ENCODE results near the gene PEX16.

The PEX16 gene

GRCh38 chr11:45896422-45896984 lies 21.2 kb downstream of the PEX16 start:
- H3K79me2 ChIP-seq (ENCODE audit: insufficient read depth, low read length), result no peaks in the 10 kb centered on the region
- no peak for TF ChIP-seq EZH2 (IDR thresholded peaks at IDR 0.05; ENCODE audit: borderline replicate concordance, low read length)
- H3F3A ChIP-seq (ENCODE audit: insufficient read depth, low read length), result no peaks in the 10 kb centered on the region
- no peak overlapping the region for H3K27ac ChIP-seq (ENCODE audit: low read depth, low read length, poor library complexity, severe bottlenecking)
- peaks cover 4% of the 10 kb centered on the region for H3K4me1 ChIP-seq (ENCODE audit: insufficient read depth, low read length, severe bottlenecking)
- H3K27me3 ChIP-seq (ENCODE audit: insufficient read depth, low read length), result peaks cover 4% of the 10 kb centered on the region; the same call in 1 of the 2 replicates
- no peak overlapping the region for H3K4me3 ChIP-seq (ENCODE audit: low read depth, low read length, poor library complexity, severe bottlenecking)
- no peak overlapping the region for H2AFZ ChIP-seq (ENCODE audit: low read length)
- H3K36me3 ChIP-seq (ENCODE audit: insufficient read depth, low read length), result no peaks in the 10 kb centered on the region
- H3K4me2 ChIP-seq (ENCODE audit: low read length), result no peak overlapping the region
- H3K9ac ChIP-seq (ENCODE audit: low read length), result no peak overlapping the region
- H4K20me1 ChIP-seq (ENCODE audit: insufficient read depth, low read length), result no peaks in the 10 kb centered on the region
- H3K9me3 ChIP-seq (ENCODE audit: low read length), result no peaks in the 10 kb centered on the region
- no peaks in the 10 kb centered on the region for H3K9me2 ChIP-seq (ENCODE audit: low read depth, low read length)

- H3K4me1 ChIP-seq (ENCODE audit: insufficient read depth, low read length, severe bottlenecking), result peaks cover 4% of the 10 kb centered on the region
- no peak overlapping the region for H3K4me3 ChIP-seq (ENCODE audit: low read depth, low read length, poor library complexity, severe bottlenecking)
- TF ChIP-seq EZH2 (IDR thresholded peaks at IDR 0.05; ENCODE audit: borderline replicate concordance, low read length) (no peak), CTCF (IDR thresholded peaks at IDR 0.05; ENCODE audit: low read length) (no peak)
- no peaks in the 10 kb centered on the region for H3K36me3 ChIP-seq (ENCODE audit: insufficient read depth, low read length)
- peaks cover 4% of the 10 kb centered on the region; the same call in 1 of the 2 replicates for H3K27me3 ChIP-seq (ENCODE audit: insufficient read depth, low read length)
- H3K9me2 ChIP-seq (ENCODE audit: low read depth, low read length), result no peaks in the 10 kb centered on the region
- no peaks in the 10 kb centered on the region for H3K79me2 ChIP-seq (ENCODE audit: insufficient read depth, low read length)
- no peaks in the 10 kb centered on the region for H4K20me1 ChIP-seq (ENCODE audit: insufficient read depth, low read length)
- H3K4me2 ChIP-seq (ENCODE audit: low read length), result no peak overlapping the region
- H3K9ac ChIP-seq (ENCODE audit: low read length), result no peak overlapping the region
- no peaks in the 10 kb centered on the region for H3F3A ChIP-seq (ENCODE audit: insufficient read depth, low read length)
- no peaks in the 10 kb centered on the region for H3K9me3 ChIP-seq (ENCODE audit: low read length)
- H2AFZ ChIP-seq (ENCODE audit: low read length), result no peak overlapping the region
- no peak overlapping the region for H3K27ac ChIP-seq (ENCODE audit: low read depth, low read length, poor library complexity, severe bottlenecking)
These were observed 22.0 kb downstream of the PEX16 start for GRCh38 chr11:45895553-45896259.

GRCh38 chr11:45894555-45895247 lies 23.0 kb downstream of the PEX16 start:
- no peaks in the 10 kb centered on the region for H3F3A ChIP-seq (ENCODE audit: insufficient read depth, low read length)
- H3K4me3 ChIP-seq (ENCODE audit: low read depth, low read length, poor library complexity, severe bottlenecking), result no peak overlapping the region
- TF ChIP-seq CTCF (IDR thresholded peaks at IDR 0.05; ENCODE audit: low read length), result no peak
- no peak for TF ChIP-seq EZH2 (IDR thresholded peaks at IDR 0.05; ENCODE audit: borderline replicate concordance, low read length)
- H4K20me1 ChIP-seq (ENCODE audit: insufficient read depth, low read length), result no peaks in the 10 kb centered on the region
- no peak overlapping the region for H3K9ac ChIP-seq (ENCODE audit: low read length)
- no peaks in the 10 kb centered on the region for H3K9me3 ChIP-seq (ENCODE audit: low read length)
- H3K36me3 ChIP-seq (ENCODE audit: insufficient read depth, low read length), result no peaks in the 10 kb centered on the region
- no peaks in the 10 kb centered on the region for H3K4me1 ChIP-seq (ENCODE audit: insufficient read depth, low read length, severe bottlenecking)
- H3K27ac ChIP-seq (ENCODE audit: low read depth, low read length, poor library complexity, severe bottlenecking), result no peak overlapping the region
- no peak overlapping the region for H3K4me2 ChIP-seq (ENCODE audit: low read length)
- no peaks in the 10 kb centered on the region for H3K79me2 ChIP-seq (ENCODE audit: insufficient read depth, low read length)
- H3K27me3 ChIP-seq (ENCODE audit: insufficient read depth, low read length), result peaks cover 4% of the 10 kb centered on the region; the same call in 1 of the 2 replicates
- no peaks in the 10 kb centered on the region for H3K9me2 ChIP-seq (ENCODE audit: low read depth, low read length)
- no peak overlapping the region for H2AFZ ChIP-seq (ENCODE audit: low read length)

All from OCI-LY1 (cell line).